Measurements from ENCODE around the gene AMPD3.

DNA sequence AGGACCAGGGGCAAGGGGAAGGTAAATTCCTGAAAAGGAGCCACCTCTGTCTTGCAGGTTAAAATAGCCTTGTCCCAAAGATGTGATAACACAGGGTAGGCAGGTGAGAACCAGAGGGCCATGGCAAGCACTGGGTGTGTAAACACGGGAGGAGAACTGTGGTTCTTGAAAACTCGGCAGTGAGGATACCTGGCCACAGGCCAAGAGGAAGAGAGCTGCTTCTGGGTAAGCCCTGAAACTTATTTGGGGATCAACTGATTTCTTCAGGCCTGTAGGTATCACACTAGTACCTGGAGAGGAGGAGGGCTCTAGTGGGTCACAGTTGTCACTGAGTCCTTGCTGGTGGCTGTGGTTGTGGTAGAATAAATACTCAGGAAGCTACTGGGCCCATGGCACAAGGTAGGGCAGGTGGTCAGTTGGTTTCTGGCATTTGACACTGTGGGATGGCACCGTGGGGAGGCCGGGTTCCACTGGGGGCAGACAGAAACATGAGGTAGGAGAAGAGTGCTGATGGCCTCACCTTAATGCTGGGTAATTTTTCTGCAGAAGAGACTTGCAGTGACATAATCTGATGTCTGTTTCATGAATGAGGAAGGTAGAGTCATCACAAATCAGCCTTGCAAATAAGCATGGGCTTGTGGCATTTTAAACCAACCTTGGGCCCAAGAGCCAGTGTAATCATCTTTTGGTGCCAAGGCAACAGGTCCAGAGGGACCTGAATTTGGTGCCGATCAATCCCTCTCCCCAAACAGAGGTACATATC, 22.0 kb downstream of the AMPD3 start:
- TF ChIP-seq, protein P1, sequence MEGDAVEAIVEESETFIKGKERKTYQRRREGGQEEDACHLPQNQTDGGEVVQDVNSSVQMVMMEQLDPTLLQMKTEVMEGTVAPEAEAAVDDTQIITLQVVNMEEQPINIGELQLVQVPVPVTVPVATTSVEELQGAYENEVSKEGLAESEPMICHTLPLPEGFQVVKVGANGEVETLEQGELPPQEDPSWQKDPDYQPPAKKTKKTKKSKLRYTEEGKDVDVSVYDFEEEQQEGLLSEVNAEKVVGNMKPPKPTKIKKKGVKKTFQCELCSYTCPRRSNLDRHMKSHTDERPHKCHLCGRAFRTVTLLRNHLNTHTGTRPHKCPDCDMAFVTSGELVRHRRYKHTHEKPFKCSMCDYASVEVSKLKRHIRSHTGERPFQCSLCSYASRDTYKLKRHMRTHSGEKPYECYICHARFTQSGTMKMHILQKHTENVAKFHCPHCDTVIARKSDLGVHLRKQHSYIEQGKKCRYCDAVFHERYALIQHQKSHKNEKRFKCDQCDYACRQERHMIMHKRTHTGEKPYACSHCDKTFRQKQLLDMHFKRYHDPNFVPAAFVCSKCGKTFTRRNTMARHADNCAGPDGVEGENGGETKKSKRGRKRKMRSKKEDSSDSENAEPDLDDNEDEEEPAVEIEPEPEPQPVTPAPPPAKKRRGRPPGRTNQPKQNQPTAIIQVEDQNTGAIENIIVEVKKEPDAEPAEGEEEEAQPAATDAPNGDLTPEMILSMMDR (IDR thresholded peaks at IDR 0.05), result no peak
- TF ChIP-seq EZH2 (IDR thresholded peaks at IDR 0.05) (no peak), EZH2phosphoT487 (IDR thresholded peaks at IDR 0.05) (no peak)

All from neural progenitor cell (in vitro differentiated cells).